HL-60 (cell line): Measurements from ENCODE around the gene MAD1L1.

Experiments used
- DNase-seq, 2 experiments: peaks; one replicate each; pipeline ENCODE4 v3.0.0-alpha.2; 2010 to 2020; ENCODE audit warnings: low read depth in 1 of 2, low spot score in 1 of 2
- H3K27ac ChIP-seq: fragments of 250-450 bp; sonication (Bioruptor Pico); replicated peaks from 2 replicates; pipeline ENCODE4 v1.5.1; 2020; ENCODE audit warnings: mild to moderate bottlenecking, moderate library complexity
- H3K27me3 ChIP-seq: fragments of 250-450 bp; sonication (Bioruptor Pico); 2 replicates; pipeline ENCODE4 v1.5.1; 2021; ENCODE audit warnings: mild to moderate bottlenecking, moderate library complexity; ENCODE audit not compliant: insufficient read depth, poor library complexity, severe bottlenecking
- H3K4me3 ChIP-seq: replicated peaks from 2 replicates; pipeline ENCODE4 v1.5.1; 2011; ENCODE audit warnings: mild to moderate bottlenecking, control low read depth, low read length; ENCODE audit not compliant: insufficient read depth
- GABPA ChIP-seq: IDR thresholded peaks from 2 replicates; pipeline ENCODE4 v1.6.1; 2012; ENCODE audit warnings: low read depth
- POLR2AphosphoS5 ChIP-seq: IDR thresholded peaks from 2 replicates; pipeline ENCODE4 v1.6.1; 2012; ENCODE audit warnings: low read depth
- SPI1 ChIP-seq: IDR thresholded peaks from 2 replicates; pipeline ENCODE4 v1.6.1; 2012; ENCODE audit warnings: low read depth, mild to moderate bottlenecking, borderline replicate concordance
- TF ChIP-seq, protein P1 (sequence below): IDR thresholded peaks from 2 replicates; pipeline ENCODE4 v1.6.1; 2012; ENCODE audit warnings: low read depth; ENCODE audit not compliant: insufficient replicate concordance
- TF ChIP-seq, protein P2 (sequence below): IDR thresholded peaks from one replicate; pipeline ENCODE4 v1.5.1; 2011; ENCODE audit warnings: low read length, control low read depth, inconsistent platforms; ENCODE audit not compliant: insufficient read depth

Gene MAD1L1

DNA sequence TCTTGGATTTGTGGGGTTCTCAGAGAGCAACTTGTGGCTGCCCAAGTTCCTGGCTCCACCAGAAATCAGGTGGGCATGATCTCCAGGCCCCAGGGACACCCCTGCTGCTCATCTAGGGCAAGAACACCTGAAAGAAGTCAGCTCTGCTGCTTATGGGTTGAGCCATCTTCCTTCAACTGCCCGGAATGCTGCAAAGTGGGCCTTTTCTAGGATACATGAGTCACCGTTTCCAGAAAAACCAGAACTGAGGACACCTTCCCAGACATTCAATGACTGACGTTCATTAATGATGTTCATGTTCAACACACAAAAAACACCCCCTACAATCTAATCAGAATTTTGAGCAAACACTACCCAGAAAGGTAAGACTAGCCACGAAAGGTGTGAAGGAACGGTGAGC is 98.0 kb downstream of the MAD1L1 start:
- Histone ChIP-seq H3K27ac (no peak overlapping the region), H3K4me3 (no peak overlapping the region), H3K27me3 (no peaks in the 10 kb centered on the region)
- TF ChIP-seq GABPA, result no peak
- TF ChIP-seq, protein P1, sequence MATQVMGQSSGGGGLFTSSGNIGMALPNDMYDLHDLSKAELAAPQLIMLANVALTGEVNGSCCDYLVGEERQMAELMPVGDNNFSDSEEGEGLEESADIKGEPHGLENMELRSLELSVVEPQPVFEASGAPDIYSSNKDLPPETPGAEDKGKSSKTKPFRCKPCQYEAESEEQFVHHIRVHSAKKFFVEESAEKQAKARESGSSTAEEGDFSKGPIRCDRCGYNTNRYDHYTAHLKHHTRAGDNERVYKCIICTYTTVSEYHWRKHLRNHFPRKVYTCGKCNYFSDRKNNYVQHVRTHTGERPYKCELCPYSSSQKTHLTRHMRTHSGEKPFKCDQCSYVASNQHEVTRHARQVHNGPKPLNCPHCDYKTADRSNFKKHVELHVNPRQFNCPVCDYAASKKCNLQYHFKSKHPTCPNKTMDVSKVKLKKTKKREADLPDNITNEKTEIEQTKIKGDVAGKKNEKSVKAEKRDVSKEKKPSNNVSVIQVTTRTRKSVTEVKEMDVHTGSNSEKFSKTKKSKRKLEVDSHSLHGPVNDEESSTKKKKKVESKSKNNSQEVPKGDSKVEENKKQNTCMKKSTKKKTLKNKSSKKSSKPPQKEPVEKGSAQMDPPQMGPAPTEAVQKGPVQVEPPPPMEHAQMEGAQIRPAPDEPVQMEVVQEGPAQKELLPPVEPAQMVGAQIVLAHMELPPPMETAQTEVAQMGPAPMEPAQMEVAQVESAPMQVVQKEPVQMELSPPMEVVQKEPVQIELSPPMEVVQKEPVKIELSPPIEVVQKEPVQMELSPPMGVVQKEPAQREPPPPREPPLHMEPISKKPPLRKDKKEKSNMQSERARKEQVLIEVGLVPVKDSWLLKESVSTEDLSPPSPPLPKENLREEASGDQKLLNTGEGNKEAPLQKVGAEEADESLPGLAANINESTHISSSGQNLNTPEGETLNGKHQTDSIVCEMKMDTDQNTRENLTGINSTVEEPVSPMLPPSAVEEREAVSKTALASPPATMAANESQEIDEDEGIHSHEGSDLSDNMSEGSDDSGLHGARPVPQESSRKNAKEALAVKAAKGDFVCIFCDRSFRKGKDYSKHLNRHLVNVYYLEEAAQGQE, result no peak
- DNase-seq, result no peak

DNA sequence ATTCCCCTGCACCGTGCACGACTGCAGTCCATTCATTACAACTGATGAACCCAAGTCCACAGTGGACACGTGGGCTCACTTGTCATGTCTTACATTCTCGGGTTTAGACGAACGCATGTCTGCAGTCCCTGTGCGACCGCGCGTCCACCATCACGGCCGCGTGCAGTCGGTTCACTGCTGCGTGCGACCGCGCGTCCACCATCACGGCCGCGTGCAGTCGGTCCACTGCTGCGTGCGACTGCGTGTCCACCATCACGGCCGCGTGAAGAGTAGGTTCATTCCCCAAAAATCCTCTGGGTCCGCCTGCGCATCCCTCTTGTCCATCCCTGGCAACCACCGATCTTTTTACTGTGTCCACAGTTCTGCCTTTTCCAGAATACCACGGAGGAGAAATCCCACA is 100.5 kb downstream of the MAD1L1 start:
- Histone ChIP-seq H3K27ac (no peak overlapping the region), H3K27me3 (no peaks in the 10 kb centered on the region), H3K4me3 (no peak overlapping the region)
- TF ChIP-seq, protein P2, sequence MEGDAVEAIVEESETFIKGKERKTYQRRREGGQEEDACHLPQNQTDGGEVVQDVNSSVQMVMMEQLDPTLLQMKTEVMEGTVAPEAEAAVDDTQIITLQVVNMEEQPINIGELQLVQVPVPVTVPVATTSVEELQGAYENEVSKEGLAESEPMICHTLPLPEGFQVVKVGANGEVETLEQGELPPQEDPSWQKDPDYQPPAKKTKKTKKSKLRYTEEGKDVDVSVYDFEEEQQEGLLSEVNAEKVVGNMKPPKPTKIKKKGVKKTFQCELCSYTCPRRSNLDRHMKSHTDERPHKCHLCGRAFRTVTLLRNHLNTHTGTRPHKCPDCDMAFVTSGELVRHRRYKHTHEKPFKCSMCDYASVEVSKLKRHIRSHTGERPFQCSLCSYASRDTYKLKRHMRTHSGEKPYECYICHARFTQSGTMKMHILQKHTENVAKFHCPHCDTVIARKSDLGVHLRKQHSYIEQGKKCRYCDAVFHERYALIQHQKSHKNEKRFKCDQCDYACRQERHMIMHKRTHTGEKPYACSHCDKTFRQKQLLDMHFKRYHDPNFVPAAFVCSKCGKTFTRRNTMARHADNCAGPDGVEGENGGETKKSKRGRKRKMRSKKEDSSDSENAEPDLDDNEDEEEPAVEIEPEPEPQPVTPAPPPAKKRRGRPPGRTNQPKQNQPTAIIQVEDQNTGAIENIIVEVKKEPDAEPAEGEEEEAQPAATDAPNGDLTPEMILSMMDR, result no peak
- TF ChIP-seq, protein P1, result no peak
- TF ChIP-seq GABPA, result no peak
- TF ChIP-seq SPI1, result no peak
- DNase-seq, result no peak

DNA sequence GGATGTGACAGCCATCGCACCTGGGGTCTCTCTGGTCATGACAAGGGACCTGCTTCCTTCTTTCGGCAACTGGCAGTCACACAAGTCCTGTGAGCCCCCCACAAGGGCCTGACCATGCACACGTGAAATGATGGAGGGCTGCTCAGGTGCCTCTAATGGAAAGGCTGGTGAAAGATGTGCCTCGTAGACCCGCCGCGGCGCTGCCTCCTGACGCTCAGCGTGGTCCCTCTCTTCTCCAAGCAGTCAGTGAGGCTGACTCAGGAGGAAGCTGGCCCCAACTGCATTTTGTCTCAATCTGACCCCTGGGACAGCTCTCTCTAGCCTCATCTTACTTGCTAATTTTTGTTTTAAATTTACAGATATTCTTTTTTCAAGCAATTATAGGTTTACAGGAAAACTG is 100.9 kb downstream of the MAD1L1 start:
- Histone ChIP-seq H3K27me3 (no peaks in the 10 kb centered on the region), H3K4me3 (no peak overlapping the region), H3K27ac (no peak overlapping the region)
- TF ChIP-seq, protein P2, result no peak
- TF ChIP-seq POLR2AphosphoS5 (no peak), SPI1 (no peak), GABPA (no peak)
- TF ChIP-seq, protein P1, result no peak
- no peak for DNase-seq

DNA sequence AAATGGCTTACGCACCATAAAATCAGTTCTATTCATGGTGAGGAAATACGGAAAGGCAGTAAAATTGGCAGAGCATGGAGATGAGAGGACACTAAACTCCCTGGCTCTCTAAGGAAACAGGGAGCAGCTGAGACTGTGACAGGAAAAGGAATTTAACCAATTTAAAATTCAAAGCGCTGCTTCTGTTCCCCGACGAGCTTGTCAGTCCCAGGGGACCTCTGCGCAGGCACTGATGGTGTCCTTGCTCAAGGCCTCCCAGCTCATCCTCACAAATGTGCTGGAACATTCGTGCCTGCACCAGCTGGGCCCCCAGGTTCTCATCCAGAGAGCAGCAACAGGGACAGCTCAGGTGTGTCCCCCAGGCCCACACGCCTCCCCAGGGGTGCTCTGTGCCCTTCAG is 101.4 kb downstream of the MAD1L1 start:
- Histone ChIP-seq H3K27me3 (no peaks in the 10 kb centered on the region), H3K4me3 (no peak overlapping the region), H3K27ac (no peak overlapping the region)
- no peak for DNase-seq
- TF ChIP-seq GABPA (no peak), POLR2AphosphoS5 (no peak), SPI1 (no peak)
- TF ChIP-seq, protein P1, result no peak
- TF ChIP-seq, protein P2, result no peak
